Upper lobe of left lung (tissue), 6 donors: Measurements from ENCODE around the gene CEP135. TPM values are rescaled to one million over a fixed set of nuclear protein-coding genes. Genes with fewer than 3 reads are reported as not detected.

Experiments used
- ATAC-seq, 2 donors: fragments of 200-7000 bp; cut with Tn5 transposase; one replicate each; pipeline ENCODE4 v1.9.1; 2022; ENCODE audit warnings: mild to moderate bottlenecking in 2 of 2, moderate library complexity in 2 of 2; ENCODE audit not compliant: low FRiP score in 2 of 2
- DNase-seq, 2 donors: peaks; one replicate each; pipeline ENCODE4 v3.0.0-alpha.2; 2019 to 2020
- H3K27ac ChIP-seq, 4 donors: fragments of 200-600 bp; sonication (generic); one replicate each; pipeline ENCODE4 v1.5.1; 2016 to 2019
- H3K27me3 ChIP-seq, 4 donors: fragments of 200-600 bp; sonication (generic); one replicate each; pipeline ENCODE4 v1.5.1; 2017 to 2019
- H3K36me3 ChIP-seq, 4 donors: fragments of 200-600 bp; sonication (generic); one replicate each; pipeline ENCODE4 v1.5.1; 2016 to 2019
- H3K4me1 ChIP-seq, 4 donors: fragments of 200-600 bp; sonication (generic); one replicate each; pipeline ENCODE4 v1.5.1; 2018 to 2019
- H3K4me3 ChIP-seq, 4 donors: fragments of 200-600 bp; sonication (generic); one replicate each; pipeline ENCODE4 v1.5.1; 2017 to 2019; ENCODE audit warnings: mild to moderate bottlenecking in 2 of 4, moderate library complexity in 1 of 4
- H3K9me3 ChIP-seq, 4 donors: fragments of 200-600 bp; sonication (generic); one replicate each; pipeline ENCODE4 v1.5.1; 2018 to 2019
- CTCF ChIP-seq, 6 experiments: fragments of 450-650 bp in 4 of 6; fragments of 200-600 bp in 2 of 6; sonication (generic) in 2 of 6; IDR thresholded peaks; one replicate each; pipeline ENCODE4 v1.5.1; 2016 to 2019; ENCODE audit warnings: antibody characterized with exemption in 6 of 6
- EP300 ChIP-seq, 4 donors: sonication (generic); formaldehyde crosslinking; IDR thresholded peaks; one replicate each; pipeline ENCODE4 v1.5.1; 2017; ENCODE audit warnings: antibody characterized with exemption in 4 of 4, control low read depth in 2 of 4
- POLR2A ChIP-seq, 4 donors: fragments of 450-650 bp; IDR thresholded peaks; one replicate each; pipeline ENCODE4 v1.5.1; 2016 to 2017; ENCODE audit warnings: antibody characterized with exemption in 4 of 4, mild to moderate bottlenecking in 2 of 4
- POLR2AphosphoS5 ChIP-seq, 2 donors: sonication (generic); formaldehyde crosslinking; IDR thresholded peaks; one replicate each; pipeline ENCODE4 v1.5.1; 2017; ENCODE audit warnings: antibody characterized with exemption in 2 of 2
- WGBS, 2 donors: methylation state at CpG; one replicate each; pipeline ENCODE4 v1.1.5; 2017 to 2018; 5-methylcytosine and 5-hydroxymethylcytosine counted together
- total RNA-seq, 6 donors: library from RNA; depleted of rRNA in 4 of 6; stranded (reverse); fragments of >200 nt in 4 of 6; gene quantifications; one replicate each; pipeline versions ENCODE4 v1.1.0 to v1.2.1, GENCODE V29; 2016 to 2021
- donor health status: DM: no; HTN: no; CAD: no; lungs with moderate emphysema.
- donor health status: DM: no; HTN: yes; CAD: no; lungs with severe emphysema.

Gene CEP135
- total RNA-seq, 6 donors from 2014 or later, result 4.7 to 14.1 (median 8.4) TPM

GRCh38 chr4:55979562-55979961 is 30.8 kb downstream of the CEP135 start:
- DNase-seq, result no peak
- 63 to 93% methylated on average over 3 of the region's 3 CpGs for WGBS, 2 donors
- no peak overlapping the region for H3K27ac ChIP-seq
- no peak overlapping the region for H3K4me3 ChIP-seq
- no peak for ATAC-seq
- H3K36me3 ChIP-seq, result peaks cover 0 to 32% (median 11%) of the 10 kb centered on the region in 4 donors
- H3K27me3 ChIP-seq, result no peaks in the 10 kb centered on the region
- H3K4me1 ChIP-seq, result no peaks in the 10 kb centered on the region
- TF ChIP-seq POLR2A (IDR thresholded peaks at IDR 0.05) (no peak), POLR2AphosphoS5 (IDR thresholded peaks at IDR 0.05) (no peak), CTCF (IDR thresholded peaks at IDR 0.05) (no peak), EP300 (IDR thresholded peaks at IDR 0.05) (no peak)
- H3K9me3 ChIP-seq, result no peaks in the 10 kb centered on the region

GRCh38 chr4:55980725-55981124 is 32.0 kb downstream of the CEP135 start:
- H3K4me3 ChIP-seq, result no peak overlapping the region
- ATAC-seq, result no peak
- DNase-seq, result no peak
- no peaks in the 10 kb centered on the region for H3K9me3 ChIP-seq
- TF ChIP-seq CTCF (IDR thresholded peaks at IDR 0.05), result no peak
- TF ChIP-seq POLR2AphosphoS5 (IDR thresholded peaks at IDR 0.05), result no peak
- no peak for TF ChIP-seq POLR2A (IDR thresholded peaks at IDR 0.05)
- TF ChIP-seq EP300 (IDR thresholded peaks at IDR 0.05), result no peak
- peaks cover 0 to 33% (median 15%) of the 10 kb centered on the region in 4 donors for H3K36me3 ChIP-seq
- WGBS, 2 donors, result 87 to 91% methylated on average over 3 of the region's 3 CpGs
- no peak overlapping the region for H3K27ac ChIP-seq
- no peaks in the 10 kb centered on the region for H3K27me3 ChIP-seq
- H3K4me1 ChIP-seq, result no peaks in the 10 kb centered on the region

- Histone ChIP-seq H3K4me3 (no peak overlapping the region), H3K27me3 (no peaks in the 10 kb centered on the region), H3K27ac (no peak overlapping the region), H3K4me1 (no peaks in the 10 kb centered on the region), H3K36me3 (peaks cover 0 to 40% (median 17%) of the 10 kb centered on the region in 4 donors), H3K9me3 (no peaks in the 10 kb centered on the region)
- TF ChIP-seq POLR2A (IDR thresholded peaks at IDR 0.05) (no peak), EP300 (IDR thresholded peaks at IDR 0.05) (no peak), POLR2AphosphoS5 (IDR thresholded peaks at IDR 0.05) (no peak), CTCF (IDR thresholded peaks at IDR 0.05) (no peak)
- DNase-seq (no peak), ATAC-seq (no peak)
These were observed 34.2 kb downstream of the CEP135 start for GRCh38 chr4:55982976-55983375.

GRCh38 chr4:55989766-55990165 is 41.0 kb downstream of the CEP135 start:
- Histone ChIP-seq H3K9me3 (no peaks in the 10 kb centered on the region), H3K4me3 (no peak overlapping the region), H3K27ac (no peak overlapping the region), H3K27me3 (no peaks in the 10 kb centered on the region), H3K36me3 (peaks cover 0 to 26% (median 7%) of the 10 kb centered on the region in 4 donors), H3K4me1 (no peaks in the 10 kb centered on the region)
- ATAC-seq, result no peak
- DNase-seq, result no peak
- TF ChIP-seq EP300 (IDR thresholded peaks at IDR 0.05) (no peak), CTCF (IDR thresholded peaks at IDR 0.05) (no peak), POLR2AphosphoS5 (IDR thresholded peaks at IDR 0.05) (no peak), POLR2A (IDR thresholded peaks at IDR 0.05) (no peak)

GRCh38 chr4:55993994-55994663 is 45.4 kb downstream of the CEP135 start:
- DNase-seq (no peak), ATAC-seq (no peak)
- Histone ChIP-seq H3K36me3 (peaks cover 0 to 30% (median 0%) of the 10 kb centered on the region in 4 donors), H3K4me3 (no peak overlapping the region), H3K27me3 (no peaks in the 10 kb centered on the region), H3K27ac (no peak overlapping the region), H3K4me1 (no peaks in the 10 kb centered on the region), H3K9me3 (no peaks in the 10 kb centered on the region)
- WGBS, 2 donors, result 88 to 93% methylated on average over 3 of the region's 3 CpGs
- TF ChIP-seq EP300 (IDR thresholded peaks at IDR 0.05) (no peak), POLR2A (IDR thresholded peaks at IDR 0.05) (no peak), POLR2AphosphoS5 (IDR thresholded peaks at IDR 0.05) (no peak), CTCF (IDR thresholded peaks at IDR 0.05) (no peak)
